SKM-1 (cell line): ENCODE results near the gene CFAP157.
"Not testable (repeated sequence)": the region's sequence is repeated elsewhere in the genome, so short reads cannot be mapped to it uniquely, and the experiment has no call there.

ENCODE experiments used
- DNase-seq: peaks from one replicate; lab custom pipeline; 2025; ENCODE audit not compliant: unreplicated experiment; lab: John Stamatoyannopoulos, UW

CFAP157 gene

GRCh38 chr9:127734747-127735529 lies 28.1 kb downstream of the CFAP157 start, which contains the start of gene TOR2A:
TSS of gene TOR2A (minus strand) at chr9:127735294. CDS start at chr9:127735270, 24 bp downstream.
- DNase-seq, result peak; percentile 97

- no peak for DNase-seq
Observed at GRCh38 chr9:127735530-127736185, 28.9 kb downstream of the CFAP157 start.

GRCh38 chr9:127738666-127739065 lies 31.9 kb downstream of the CFAP157 start:
- DNase-seq, result no peak

GRCh38 chr9:127739614-127740330 lies 33.0 kb downstream of the CFAP157 start:
- no peak for DNase-seq

GRCh38 chr9:127741831-127742434 lies 35.1 kb downstream of the CFAP157 start:
- no peak for DNase-seq

GRCh38 chr9:127742435-127743088 lies 35.8 kb downstream of the CFAP157 start:
- DNase-seq, result no peak

GRCh38 chr9:127744398-127745110 lies 37.8 kb downstream of the CFAP157 start:
- DNase-seq, result no peak

GRCh38 chr9:127746959-127747569 lies 40.3 kb downstream of the CFAP157 start:
- DNase-seq, result no peak

GRCh38 chr9:127749090-127749787 lies 42.5 kb downstream of the CFAP157 start:
- no peak for DNase-seq

GRCh38 chr9:127751269-127752054 lies 44.7 kb downstream of the CFAP157 start:
- no peak for DNase-seq

- no peak for DNase-seq
Observed at GRCh38 chr9:127753148-127753547, 46.4 kb downstream of the CFAP157 start.

GRCh38 chr9:127753622-127754021 lies 46.8 kb downstream of the CFAP157 start:
- DNase-seq, result no peak

GRCh38 chr9:127754099-127755060 lies 47.6 kb downstream of the CFAP157 start:
- no peak for DNase-seq

- no peak for DNase-seq
Observed at GRCh38 chr9:127755061-127756060, 48.6 kb downstream of the CFAP157 start.

- no peak for DNase-seq
Observed at GRCh38 chr9:127756233-127756632, 49.4 kb downstream of the CFAP157 start.

GRCh38 chr9:127756776-127757175 lies 50.0 kb downstream of the CFAP157 start:
- DNase-seq, result not testable (repeated sequence)
